ENCODE data around the gene HLA-DQB2. TPM values are rescaled to one million over a fixed set of nuclear protein-coding genes. Genes with fewer than 3 reads are reported as not detected.

HLA-DQB2 gene
- total and polyA plus RNA-seq, 2 of the 4 experiments (the other 2 are of a cell fraction): not detected

DNA sequence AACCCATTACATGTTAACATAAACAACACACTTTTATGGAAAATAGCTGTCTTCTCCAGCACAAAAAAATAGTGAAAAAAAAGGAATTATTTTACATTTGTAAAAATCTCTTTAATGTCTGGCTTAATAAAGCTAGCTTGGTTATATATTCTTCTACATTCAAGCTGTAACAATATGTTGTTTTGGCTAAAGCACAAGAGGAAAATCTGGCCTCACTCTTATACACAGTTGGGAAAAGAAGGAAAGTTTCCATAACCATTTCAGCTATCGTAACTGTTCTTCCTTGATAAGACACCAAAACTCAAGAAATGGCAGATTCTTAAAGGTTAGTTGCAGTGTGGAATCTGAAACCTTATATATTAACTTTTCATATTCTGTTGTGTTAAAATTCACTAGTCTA, 45.8 kb upstream of the HLA-DQB2 start:
- DNase-seq (no peak), ATAC-seq (ENCODE audit: low read depth) (no peak)
- Histone ChIP-seq H3K4ac (ENCODE audit: low read depth, low read length) (no peak overlapping the region), H4K8ac (ENCODE audit: low read depth in 2 of 2, low read length in 2 of 2) (no peak overlapping the region), H4K20me1 (ENCODE audit: insufficient read depth, low read length) (no peaks in the 10 kb centered on the region), H3K27ac (ENCODE audit: insufficient read depth, low read length) (no peak overlapping the region), H3K56ac (ENCODE audit: extremely low read depth, insufficient read depth, low read length) (no peak overlapping the region), H3K18ac (ENCODE audit: low read depth, low read length) (no peak overlapping the region), H3K4me3 (ENCODE audit: insufficient read depth, low read depth, low read length) (no peak overlapping the region), H3K9ac (ENCODE audit: low read depth, low read length) (no peak overlapping the region), H3K14ac (replicated peaks; ENCODE audit: low read depth, low read length) (no peak overlapping the region), H2BK20ac (ENCODE audit: low read depth, low read length) (no peak overlapping the region), H2AK9ac (replicated peaks; ENCODE audit: low read depth, low read length, poor library complexity) (no peak overlapping the region), H4K91ac (ENCODE audit: insufficient read depth, low read depth, low read length) (no peak overlapping the region), H2BK15ac (ENCODE audit: low read depth, low read length) (no peak overlapping the region), H3K27me3 (ENCODE audit: control insufficient read depth, insufficient read depth, low read length) (0 out of 2 replicates have a peak, but pooled peaks cover 1% of the 10 kb centered on the region), H3K36me3 (ENCODE audit: control insufficient read depth, insufficient read depth, low read length) (no peaks in the 10 kb centered on the region), H4K5ac (ENCODE audit: low read depth, low read length) (no peak overlapping the region), H3K4me1 (ENCODE audit: control insufficient read depth, insufficient read depth, low read length) (no peaks in the 10 kb centered on the region), H2BK5ac (ENCODE audit: low read depth, low read length, poor library complexity, severe bottlenecking) (no peak overlapping the region), H2AFZ (replicated peaks; ENCODE audit: low read length, poor library complexity) (no peak overlapping the region), H3K9me3 (ENCODE audit: control insufficient read depth, insufficient read depth, low read length) (no peaks in the 10 kb centered on the region), H2AK5ac (ENCODE audit: low read depth, low read length) (no peak overlapping the region), H3K4me2 (ENCODE audit: low read depth, low read length) (no peak overlapping the region), H2BK120ac (ENCODE audit: low read depth, low read length) (no peak overlapping the region), H3K79me1 (ENCODE audit: low read depth in 1 of 2, low read length in 2 of 2) (no peaks in the 10 kb centered on the region), H3K23ac (ENCODE audit: low read depth, low read length) (no peak overlapping the region), H3K9me1 (ENCODE audit: insufficient read depth, low read length) (peaks cover under 1% of the 10 kb centered on the region; the same call in 1 of the 2 replicates)
- BruUV-seq (replicated peaks): no TSS peak
- in situ Hi-C loops (cut with MboI; ENCODE audit: low sequenced_read_pairs): no loop called here
- POLR2A ChIA-PET (ENCODE audit: unreplicated experiment): no interaction called here
- dilution Hi-C loops (cut with HindIII; ENCODE audit: low sequenced_read_pairs, unreplicated experiment): no loop called here
- intact Hi-C loops (cut with micrococcal nuclease): no loop called here
- TF ChIP-seq BHLHE40 (IDR thresholded peaks at IDR 0.05; ENCODE audit: low read depth, low read length): no peak
- no peak for TF ChIP-seq CEBPB (IDR thresholded peaks at IDR 0.05; ENCODE audit: low read depth, low read length)
- TF ChIP-seq CHD1 (IDR thresholded peaks at IDR 0.05; ENCODE audit: low read depth, low read length): no peak
- no peak for TF ChIP-seq MAZ (IDR thresholded peaks at IDR 0.05; ENCODE audit: borderline replicate concordance, low read depth, low read length)
- TF ChIP-seq, protein P1, sequence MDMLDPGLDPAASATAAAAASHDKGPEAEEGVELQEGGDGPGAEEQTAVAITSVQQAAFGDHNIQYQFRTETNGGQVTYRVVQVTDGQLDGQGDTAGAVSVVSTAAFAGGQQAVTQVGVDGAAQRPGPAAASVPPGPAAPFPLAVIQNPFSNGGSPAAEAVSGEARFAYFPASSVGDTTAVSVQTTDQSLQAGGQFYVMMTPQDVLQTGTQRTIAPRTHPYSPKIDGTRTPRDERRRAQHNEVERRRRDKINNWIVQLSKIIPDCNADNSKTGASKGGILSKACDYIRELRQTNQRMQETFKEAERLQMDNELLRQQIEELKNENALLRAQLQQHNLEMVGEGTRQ (IDR thresholded peaks at IDR 0.05; ENCODE audit: low read depth, low read length): no peak
- TF ChIP-seq NFE2L2 (IDR thresholded peaks at IDR 0.05; ENCODE audit: low read depth, low read length): no peak
- no peak for TF ChIP-seq RFX5 (IDR thresholded peaks at IDR 0.05; ENCODE audit: low read depth, low read length)
- TF ChIP-seq, protein P2, sequence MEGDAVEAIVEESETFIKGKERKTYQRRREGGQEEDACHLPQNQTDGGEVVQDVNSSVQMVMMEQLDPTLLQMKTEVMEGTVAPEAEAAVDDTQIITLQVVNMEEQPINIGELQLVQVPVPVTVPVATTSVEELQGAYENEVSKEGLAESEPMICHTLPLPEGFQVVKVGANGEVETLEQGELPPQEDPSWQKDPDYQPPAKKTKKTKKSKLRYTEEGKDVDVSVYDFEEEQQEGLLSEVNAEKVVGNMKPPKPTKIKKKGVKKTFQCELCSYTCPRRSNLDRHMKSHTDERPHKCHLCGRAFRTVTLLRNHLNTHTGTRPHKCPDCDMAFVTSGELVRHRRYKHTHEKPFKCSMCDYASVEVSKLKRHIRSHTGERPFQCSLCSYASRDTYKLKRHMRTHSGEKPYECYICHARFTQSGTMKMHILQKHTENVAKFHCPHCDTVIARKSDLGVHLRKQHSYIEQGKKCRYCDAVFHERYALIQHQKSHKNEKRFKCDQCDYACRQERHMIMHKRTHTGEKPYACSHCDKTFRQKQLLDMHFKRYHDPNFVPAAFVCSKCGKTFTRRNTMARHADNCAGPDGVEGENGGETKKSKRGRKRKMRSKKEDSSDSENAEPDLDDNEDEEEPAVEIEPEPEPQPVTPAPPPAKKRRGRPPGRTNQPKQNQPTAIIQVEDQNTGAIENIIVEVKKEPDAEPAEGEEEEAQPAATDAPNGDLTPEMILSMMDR (conservative IDR thresholded peaks at IDR 0.05; ENCODE audit: low read depth, low read length): no peak
- TF ChIP-seq RAD21 (IDR thresholded peaks at IDR 0.05; ENCODE audit: low read length): no peak
- TF ChIP-seq MAFK (IDR thresholded peaks at IDR 0.05; ENCODE audit: low read depth, low read length): no peak
- TF ChIP-seq, protein P3, sequence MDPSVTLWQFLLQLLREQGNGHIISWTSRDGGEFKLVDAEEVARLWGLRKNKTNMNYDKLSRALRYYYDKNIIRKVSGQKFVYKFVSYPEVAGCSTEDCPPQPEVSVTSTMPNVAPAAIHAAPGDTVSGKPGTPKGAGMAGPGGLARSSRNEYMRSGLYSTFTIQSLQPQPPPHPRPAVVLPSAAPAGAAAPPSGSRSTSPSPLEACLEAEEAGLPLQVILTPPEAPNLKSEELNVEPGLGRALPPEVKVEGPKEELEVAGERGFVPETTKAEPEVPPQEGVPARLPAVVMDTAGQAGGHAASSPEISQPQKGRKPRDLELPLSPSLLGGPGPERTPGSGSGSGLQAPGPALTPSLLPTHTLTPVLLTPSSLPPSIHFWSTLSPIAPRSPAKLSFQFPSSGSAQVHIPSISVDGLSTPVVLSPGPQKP (IDR thresholded peaks at IDR 0.05; ENCODE audit: borderline replicate concordance, low read depth, low read length): no peak
- TF ChIP-seq RCOR1 (IDR thresholded peaks at IDR 0.05; ENCODE audit: insufficient replicate concordance, low read length): no peak
- no peak for TF ChIP-seq MXI1 (IDR thresholded peaks at IDR 0.05; ENCODE audit: borderline replicate concordance, low read depth, low read length)
- WGBS, 2 experiments (ENCODE audit: extremely low coverage in 2 of 2, insufficient read length in 1 of 2): no CpG with 5 or more reads among the region's 1 CpG
- CTCF ChIA-PET: interaction anchor here (1.6 kb wide), 1 partner anchor 12 kb away, joined by 5 read pairs; no protein-coding TSS in a partner anchor
